DOHH2 (cell line): ENCODE measurements around the gene ALS2CL.

Source experiments
- EZH2phosphoT487 ChIP-seq: fragments of 200-600 bp; sonication (generic); IDR thresholded peaks from 2 replicates; pipeline ENCODE4 v1.6.1; 2017; ENCODE audit warnings: borderline replicate concordance, mild to moderate bottlenecking, antibody characterized with exemption, low read length, moderate library complexity, mixed read lengths
- TF ChIP-seq, protein P1 (sequence below): fragments of 200-600 bp; sonication (generic); IDR thresholded peaks from one replicate; pipeline ENCODE4 v1.5.1; 2014; ENCODE audit warnings: antibody characterized with exemption, mild to moderate bottlenecking, low read depth, low read length; ENCODE audit not compliant: poor library complexity, severe bottlenecking

GRCh38 chr3:46646700-46647099 is 46.8 kb downstream of the ALS2CL start:
- TF ChIP-seq, protein P1, sequence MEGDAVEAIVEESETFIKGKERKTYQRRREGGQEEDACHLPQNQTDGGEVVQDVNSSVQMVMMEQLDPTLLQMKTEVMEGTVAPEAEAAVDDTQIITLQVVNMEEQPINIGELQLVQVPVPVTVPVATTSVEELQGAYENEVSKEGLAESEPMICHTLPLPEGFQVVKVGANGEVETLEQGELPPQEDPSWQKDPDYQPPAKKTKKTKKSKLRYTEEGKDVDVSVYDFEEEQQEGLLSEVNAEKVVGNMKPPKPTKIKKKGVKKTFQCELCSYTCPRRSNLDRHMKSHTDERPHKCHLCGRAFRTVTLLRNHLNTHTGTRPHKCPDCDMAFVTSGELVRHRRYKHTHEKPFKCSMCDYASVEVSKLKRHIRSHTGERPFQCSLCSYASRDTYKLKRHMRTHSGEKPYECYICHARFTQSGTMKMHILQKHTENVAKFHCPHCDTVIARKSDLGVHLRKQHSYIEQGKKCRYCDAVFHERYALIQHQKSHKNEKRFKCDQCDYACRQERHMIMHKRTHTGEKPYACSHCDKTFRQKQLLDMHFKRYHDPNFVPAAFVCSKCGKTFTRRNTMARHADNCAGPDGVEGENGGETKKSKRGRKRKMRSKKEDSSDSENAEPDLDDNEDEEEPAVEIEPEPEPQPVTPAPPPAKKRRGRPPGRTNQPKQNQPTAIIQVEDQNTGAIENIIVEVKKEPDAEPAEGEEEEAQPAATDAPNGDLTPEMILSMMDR, result no peak
- no peak for TF ChIP-seq EZH2phosphoT487
